Liver (tissue), 9 donors: ENCODE measurements around the gene GEMIN2. TPM values are rescaled to one million over a fixed set of nuclear protein-coding genes. Genes with fewer than 3 reads are reported as not detected.

ENCODE experiments used
- DNase-seq: peaks from one replicate; pipeline ENCODE4 v3.0.0-alpha.2; 2017; ENCODE audit warnings: low spot score
- H3K27ac ChIP-seq, 2 donors: one replicate each; pipeline ENCODE4 v1.7.0; 2013; ENCODE audit warnings: inconsistent platforms in 2 of 2, low read length in 2 of 2, control low read depth in 1 of 2, low read depth in 1 of 2, mild to moderate bottlenecking in 1 of 2
- H3K27me3 ChIP-seq, 4 donors: one replicate each; pipeline versions ENCODE4 v1.6.1 to v1.7.0; 2013; ENCODE audit warnings: low read length in 3 of 4, inconsistent platforms in 1 of 4, mild to moderate bottlenecking in 1 of 4, moderate library complexity in 1 of 4; ENCODE audit not compliant: control insufficient read depth in 4 of 4, insufficient read depth in 4 of 4
- H3K36me3 ChIP-seq, 4 donors: one replicate each; pipeline versions ENCODE4 v1.6.1 to v1.7.0; 2013; ENCODE audit warnings: low read length in 3 of 4, mild to moderate bottlenecking in 3 of 4, low read depth in 1 of 4, moderate library complexity in 1 of 4; ENCODE audit not compliant: control insufficient read depth in 4 of 4, insufficient read depth in 3 of 4
- H3K4me1 ChIP-seq, 4 donors: one replicate each; pipeline versions ENCODE4 v1.6.1 to v1.7.0; 2013; ENCODE audit warnings: low read length in 3 of 4, mild to moderate bottlenecking in 3 of 4, moderate library complexity in 1 of 4; ENCODE audit not compliant: control insufficient read depth in 4 of 4, insufficient read depth in 4 of 4
- H3K4me3 ChIP-seq, 3 donors: one replicate each; pipeline versions ENCODE4 v1.6.1 to v1.7.0; 2013; ENCODE audit warnings: low read length in 3 of 3, control low read depth in 1 of 3, low read depth in 1 of 3, mild to moderate bottlenecking in 1 of 3
- H3K9ac ChIP-seq, 2 donors: one replicate each; pipeline ENCODE4 v1.7.0; 2013; ENCODE audit warnings: low read length in 2 of 2, mild to moderate bottlenecking in 2 of 2, moderate library complexity in 2 of 2, control low read depth in 1 of 2, low read depth in 1 of 2
- H3K9me3 ChIP-seq, 4 donors: one replicate each; pipeline versions ENCODE4 v1.6.1 to v1.7.0; 2013; ENCODE audit warnings: low read length in 3 of 4; ENCODE audit not compliant: control insufficient read depth in 4 of 4
- EGR1 ChIP-seq, 2 donors: IDR thresholded peaks; 2 replicates each; pipeline ENCODE4 v1.6.1; 2016 to 2018; ENCODE audit warnings: antibody characterized with exemption in 2 of 2, low read depth in 2 of 2
- FOXA1 ChIP-seq: IDR thresholded peaks from 2 replicates; pipeline ENCODE4 v1.6.1; 2016; ENCODE audit warnings: antibody characterized with exemption
- FOXA2 ChIP-seq: IDR thresholded peaks from 2 replicates; pipeline ENCODE4 v1.6.1; 2016; ENCODE audit warnings: antibody characterized with exemption
- GABPA ChIP-seq, 2 donors: IDR thresholded peaks in 1 of 2; conservative IDR thresholded peaks in 1 of 2; 2 replicates each; pipeline ENCODE4 v1.6.1; 2016; ENCODE audit warnings: antibody characterized with exemption in 2 of 2, mild to moderate bottlenecking in 1 of 2, moderate library complexity in 1 of 2
- HNF4A ChIP-seq, 2 donors: conservative IDR thresholded peaks; 2 replicates each; pipeline ENCODE4 v1.6.1; 2016; ENCODE audit warnings: antibody characterized with exemption in 2 of 2, mild to moderate bottlenecking in 2 of 2
- HNF4G ChIP-seq: IDR thresholded peaks from 2 replicates; pipeline ENCODE4 v1.6.1; 2016; ENCODE audit warnings: antibody characterized with exemption
- JUND ChIP-seq, 2 donors: IDR thresholded peaks; 2 replicates each; pipeline ENCODE4 v1.6.1; 2016; ENCODE audit warnings: antibody characterized with exemption in 2 of 2
- RAD21 ChIP-seq, 2 donors: IDR thresholded peaks; 2 replicates each; pipeline ENCODE4 v1.6.1; 2016; ENCODE audit warnings: antibody characterized with exemption in 2 of 2, mild to moderate bottlenecking in 2 of 2
- RXRA ChIP-seq, 2 donors: IDR thresholded peaks; 2 replicates each; pipeline ENCODE4 v1.6.1; 2017 to 2018; ENCODE audit warnings: antibody characterized with exemption in 2 of 2, mild to moderate bottlenecking in 1 of 2
- SP1 ChIP-seq: IDR thresholded peaks from 2 replicates; pipeline ENCODE4 v1.6.1; 2018; ENCODE audit warnings: antibody characterized with exemption, mild to moderate bottlenecking
- TAF1 ChIP-seq: conservative IDR thresholded peaks from 2 replicates; pipeline ENCODE4 v1.6.1; 2016; ENCODE audit warnings: antibody characterized with exemption, mild to moderate bottlenecking
- YY1 ChIP-seq: IDR thresholded peaks from 2 replicates; pipeline ENCODE4 v1.6.1; 2016; ENCODE audit warnings: antibody characterized with exemption, mild to moderate bottlenecking
- WGBS: extraction: QIAGEN DNeasy Blood & Tissue Kit; methylation state at CpG from one replicate; pipeline ENCODE4 v1.1.7; 2013; 5-methylcytosine and 5-hydroxymethylcytosine counted together
- polyA plus RNA-seq, 2 donors: library from polyadenylated mRNA; stranded (reverse) in 1 of 2; unstranded in 1 of 2; fragments of 200-250 nt in 1 of 2; fragments of >200 nt in 1 of 2; fragmentation: Nextera tagmentation in 1 of 2; extraction: Ambion mirVana in 1 of 2; gene quantifications; one replicate each; pipeline versions ENCODE4 v1.2.1 to v1.2.3, GENCODE V29; 2013 to 2015
- total RNA-seq, 2 donors: library from RNA; depleted of rRNA; stranded (reverse); fragments of >200 nt; gene quantifications; one replicate each; pipeline ENCODE4 v1.2.3, GENCODE V29; 2014
- TF ChIP-seq, protein P1 (sequence below): IDR thresholded peaks from 2 replicates; pipeline ENCODE4 v1.6.1; 2016; ENCODE audit warnings: antibody characterized with exemption
- TF ChIP-seq, protein P2 (sequence below): fragments of 150-350 bp; IDR thresholded peaks from 2 replicates; pipeline ENCODE4 v1.5.1; 2017; ENCODE audit warnings: improper control_type of control experiment, low read depth, low read length; ENCODE audit not compliant: missing input control
- TF ChIP-seq, protein P3 (sequence below): IDR thresholded peaks from 2 replicates; pipeline ENCODE4 v1.6.1; 2016; ENCODE audit warnings: antibody characterized with exemption
- TF ChIP-seq, protein P4 (sequence below): IDR thresholded peaks from 2 replicates; pipeline ENCODE4 v1.6.1; 2016; ENCODE audit warnings: antibody characterized with exemption, mild to moderate bottlenecking
- TF ChIP-seq, protein P5 (sequence below): IDR thresholded peaks from 2 replicates; pipeline ENCODE4 v1.6.1; 2016; ENCODE audit warnings: antibody characterized with exemption
- donor health status: healthy.
- donor health status: healthy.
- donor health status: healthy.
- donor health status: healthy.
- donor health status: healthy.

Gene GEMIN2
- total and polyA plus RNA-seq, 4 donors = 2.8 to 9.0 (median 4.5) TPM

DNA sequence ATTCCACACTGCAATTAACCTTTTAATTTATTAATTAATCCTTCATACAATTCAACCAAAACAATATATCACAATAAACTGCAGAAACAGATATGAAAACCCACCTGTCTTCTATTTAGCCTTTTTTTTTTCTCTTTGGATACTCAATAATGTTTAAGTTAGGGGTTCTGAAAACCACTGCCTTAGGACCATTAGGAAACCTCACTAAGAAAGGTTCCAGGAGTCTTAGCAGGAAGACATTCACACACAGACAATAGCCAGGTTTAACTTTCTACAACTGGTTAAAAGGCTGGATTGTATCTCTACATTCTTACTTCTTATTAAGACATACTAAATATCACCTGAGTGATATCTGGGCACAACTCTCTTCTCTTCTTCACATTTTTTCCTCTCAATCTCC is 14.4 kb upstream of the GEMIN2 start (continued):
- TF ChIP-seq, protein P1, sequence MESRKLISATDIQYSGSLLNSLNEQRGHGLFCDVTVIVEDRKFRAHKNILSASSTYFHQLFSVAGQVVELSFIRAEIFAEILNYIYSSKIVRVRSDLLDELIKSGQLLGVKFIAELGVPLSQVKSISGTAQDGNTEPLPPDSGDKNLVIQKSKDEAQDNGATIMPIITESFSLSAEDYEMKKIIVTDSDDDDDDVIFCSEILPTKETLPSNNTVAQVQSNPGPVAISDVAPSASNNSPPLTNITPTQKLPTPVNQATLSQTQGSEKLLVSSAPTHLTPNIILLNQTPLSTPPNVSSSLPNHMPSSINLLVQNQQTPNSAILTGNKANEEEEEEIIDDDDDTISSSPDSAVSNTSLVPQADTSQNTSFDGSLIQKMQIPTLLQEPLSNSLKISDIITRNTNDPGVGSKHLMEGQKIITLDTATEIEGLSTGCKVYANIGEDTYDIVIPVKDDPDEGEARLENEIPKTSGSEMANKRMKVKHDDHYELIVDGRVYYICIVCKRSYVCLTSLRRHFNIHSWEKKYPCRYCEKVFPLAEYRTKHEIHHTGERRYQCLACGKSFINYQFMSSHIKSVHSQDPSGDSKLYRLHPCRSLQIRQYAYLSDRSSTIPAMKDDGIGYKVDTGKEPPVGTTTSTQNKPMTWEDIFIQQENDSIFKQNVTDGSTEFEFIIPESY = no peak
- TF ChIP-seq, protein P2, sequence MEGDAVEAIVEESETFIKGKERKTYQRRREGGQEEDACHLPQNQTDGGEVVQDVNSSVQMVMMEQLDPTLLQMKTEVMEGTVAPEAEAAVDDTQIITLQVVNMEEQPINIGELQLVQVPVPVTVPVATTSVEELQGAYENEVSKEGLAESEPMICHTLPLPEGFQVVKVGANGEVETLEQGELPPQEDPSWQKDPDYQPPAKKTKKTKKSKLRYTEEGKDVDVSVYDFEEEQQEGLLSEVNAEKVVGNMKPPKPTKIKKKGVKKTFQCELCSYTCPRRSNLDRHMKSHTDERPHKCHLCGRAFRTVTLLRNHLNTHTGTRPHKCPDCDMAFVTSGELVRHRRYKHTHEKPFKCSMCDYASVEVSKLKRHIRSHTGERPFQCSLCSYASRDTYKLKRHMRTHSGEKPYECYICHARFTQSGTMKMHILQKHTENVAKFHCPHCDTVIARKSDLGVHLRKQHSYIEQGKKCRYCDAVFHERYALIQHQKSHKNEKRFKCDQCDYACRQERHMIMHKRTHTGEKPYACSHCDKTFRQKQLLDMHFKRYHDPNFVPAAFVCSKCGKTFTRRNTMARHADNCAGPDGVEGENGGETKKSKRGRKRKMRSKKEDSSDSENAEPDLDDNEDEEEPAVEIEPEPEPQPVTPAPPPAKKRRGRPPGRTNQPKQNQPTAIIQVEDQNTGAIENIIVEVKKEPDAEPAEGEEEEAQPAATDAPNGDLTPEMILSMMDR = no peak
- TF ChIP-seq EGR1 (IDR thresholded peaks at IDR 0.05; ENCODE audit: low read depth in 2 of 2) = no peak
- no peak for TF ChIP-seq HNF4G
- TF ChIP-seq YY1 = no peak
- TF ChIP-seq, protein P3, sequence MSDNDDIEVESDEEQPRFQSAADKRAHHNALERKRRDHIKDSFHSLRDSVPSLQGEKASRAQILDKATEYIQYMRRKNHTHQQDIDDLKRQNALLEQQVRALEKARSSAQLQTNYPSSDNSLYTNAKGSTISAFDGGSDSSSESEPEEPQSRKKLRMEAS = no peak
- TF ChIP-seq GABPA (IDR thresholded peaks at IDR 0.05 in 1 of 2, conservative IDR thresholded peaks at IDR 0.05 in 1 of 2) = no peak

DNA sequence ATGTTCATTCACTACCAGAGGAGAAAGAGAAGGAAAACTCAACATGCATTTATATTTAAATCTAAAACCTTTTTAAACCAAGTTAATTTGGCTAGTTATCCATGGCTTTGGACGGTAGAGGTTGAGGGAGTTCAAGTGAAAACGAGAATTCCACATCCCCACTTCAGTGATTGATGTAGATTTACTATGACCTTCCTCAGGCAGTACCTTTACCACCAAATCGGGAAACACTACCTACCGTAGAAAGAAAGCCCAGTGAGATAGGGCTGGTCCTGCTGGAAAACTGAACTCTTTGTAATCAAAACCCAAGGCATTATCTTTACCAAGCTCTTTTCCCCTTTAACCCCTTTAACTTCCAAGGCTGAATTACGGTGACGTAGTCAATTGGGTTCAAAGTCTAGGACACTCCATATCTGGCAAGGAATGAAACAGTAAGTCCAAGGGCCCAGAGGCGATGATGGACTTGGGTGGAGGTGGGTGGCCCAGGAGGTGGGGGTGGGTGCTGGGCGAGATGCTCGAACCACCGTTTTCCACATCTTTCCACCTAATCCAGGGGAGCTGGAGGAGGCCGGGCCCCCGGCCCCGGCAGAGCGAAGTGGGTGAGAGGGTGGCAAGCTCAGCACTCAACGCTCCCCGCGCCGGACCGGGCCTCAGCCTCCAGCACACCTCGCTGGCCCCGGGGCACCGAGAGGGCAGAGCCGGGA is 11.7 kb upstream of the GEMIN2 start:
- peaks cover 4 to 17% (median 11%) of the 10 kb centered on the region in 4 donors for H3K4me1 ChIP-seq
- peak overlapping the region; percentile 89 to 98 for H3K27ac ChIP-seq
- no peaks in the 10 kb centered on the region for H3K27me3 ChIP-seq
- H3K9me3 ChIP-seq = no peaks in the 10 kb centered on the region
- peak overlapping the region; percentile 83 to 98 (median 96) for H3K4me3 ChIP-seq
- H3K9ac ChIP-seq = peak overlapping the region; percentile 52 to 68
- peaks cover 0 to 3% (median 0%) of the 10 kb centered on the region in 4 donors for H3K36me3 ChIP-seq
- DNase-seq = peak; percentile 38
- under 1% methylated on average over 23 of the region's 23 CpGs for WGBS
- TF ChIP-seq FOXA1 (no peak), RXRA (IDR thresholded peaks at IDR 0.05) (peak; percentile 73 to 83), JUND (IDR thresholded peaks at IDR 0.05) (peak; percentile 46 to 68), TAF1 (peak; percentile 48), HNF4A (conservative IDR thresholded peaks at IDR 0.05) (peak; percentile 86 to 89), HNF4G (peak; percentile 78), FOXA2 (no peak), EGR1 (IDR thresholded peaks at IDR 0.05; ENCODE audit: low read depth in 2 of 2) (no peak), SP1 (peak; percentile 48), RAD21 (IDR thresholded peaks at IDR 0.05) (peak in 1 of 2 donors; percentile 18), GABPA (IDR thresholded peaks at IDR 0.05 in 1 of 2, conservative IDR thresholded peaks at IDR 0.05 in 1 of 2) (no peak)
- TF ChIP-seq, protein P3 = peak; percentile 12
- TF ChIP-seq, protein P1 = peak; percentile 45
- TF ChIP-seq, protein P4, sequence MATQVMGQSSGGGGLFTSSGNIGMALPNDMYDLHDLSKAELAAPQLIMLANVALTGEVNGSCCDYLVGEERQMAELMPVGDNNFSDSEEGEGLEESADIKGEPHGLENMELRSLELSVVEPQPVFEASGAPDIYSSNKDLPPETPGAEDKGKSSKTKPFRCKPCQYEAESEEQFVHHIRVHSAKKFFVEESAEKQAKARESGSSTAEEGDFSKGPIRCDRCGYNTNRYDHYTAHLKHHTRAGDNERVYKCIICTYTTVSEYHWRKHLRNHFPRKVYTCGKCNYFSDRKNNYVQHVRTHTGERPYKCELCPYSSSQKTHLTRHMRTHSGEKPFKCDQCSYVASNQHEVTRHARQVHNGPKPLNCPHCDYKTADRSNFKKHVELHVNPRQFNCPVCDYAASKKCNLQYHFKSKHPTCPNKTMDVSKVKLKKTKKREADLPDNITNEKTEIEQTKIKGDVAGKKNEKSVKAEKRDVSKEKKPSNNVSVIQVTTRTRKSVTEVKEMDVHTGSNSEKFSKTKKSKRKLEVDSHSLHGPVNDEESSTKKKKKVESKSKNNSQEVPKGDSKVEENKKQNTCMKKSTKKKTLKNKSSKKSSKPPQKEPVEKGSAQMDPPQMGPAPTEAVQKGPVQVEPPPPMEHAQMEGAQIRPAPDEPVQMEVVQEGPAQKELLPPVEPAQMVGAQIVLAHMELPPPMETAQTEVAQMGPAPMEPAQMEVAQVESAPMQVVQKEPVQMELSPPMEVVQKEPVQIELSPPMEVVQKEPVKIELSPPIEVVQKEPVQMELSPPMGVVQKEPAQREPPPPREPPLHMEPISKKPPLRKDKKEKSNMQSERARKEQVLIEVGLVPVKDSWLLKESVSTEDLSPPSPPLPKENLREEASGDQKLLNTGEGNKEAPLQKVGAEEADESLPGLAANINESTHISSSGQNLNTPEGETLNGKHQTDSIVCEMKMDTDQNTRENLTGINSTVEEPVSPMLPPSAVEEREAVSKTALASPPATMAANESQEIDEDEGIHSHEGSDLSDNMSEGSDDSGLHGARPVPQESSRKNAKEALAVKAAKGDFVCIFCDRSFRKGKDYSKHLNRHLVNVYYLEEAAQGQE = peak; percentile 59
- TF ChIP-seq, protein P5, sequence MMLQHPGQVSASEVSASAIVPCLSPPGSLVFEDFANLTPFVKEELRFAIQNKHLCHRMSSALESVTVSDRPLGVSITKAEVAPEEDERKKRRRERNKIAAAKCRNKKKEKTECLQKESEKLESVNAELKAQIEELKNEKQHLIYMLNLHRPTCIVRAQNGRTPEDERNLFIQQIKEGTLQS = no peak
